ENCODE measurements around the gene HADHA. TPM values are rescaled to one million over a fixed set of nuclear protein-coding genes. Genes with fewer than 3 reads are reported as not detected.
A peak's percentile ranks its signal among the peaks of the same experiment; 100 is the strongest.

The HADHA gene
- total RNA-seq, 2 experiments from 2014 or later: 126 to 150 TPM

DNA sequence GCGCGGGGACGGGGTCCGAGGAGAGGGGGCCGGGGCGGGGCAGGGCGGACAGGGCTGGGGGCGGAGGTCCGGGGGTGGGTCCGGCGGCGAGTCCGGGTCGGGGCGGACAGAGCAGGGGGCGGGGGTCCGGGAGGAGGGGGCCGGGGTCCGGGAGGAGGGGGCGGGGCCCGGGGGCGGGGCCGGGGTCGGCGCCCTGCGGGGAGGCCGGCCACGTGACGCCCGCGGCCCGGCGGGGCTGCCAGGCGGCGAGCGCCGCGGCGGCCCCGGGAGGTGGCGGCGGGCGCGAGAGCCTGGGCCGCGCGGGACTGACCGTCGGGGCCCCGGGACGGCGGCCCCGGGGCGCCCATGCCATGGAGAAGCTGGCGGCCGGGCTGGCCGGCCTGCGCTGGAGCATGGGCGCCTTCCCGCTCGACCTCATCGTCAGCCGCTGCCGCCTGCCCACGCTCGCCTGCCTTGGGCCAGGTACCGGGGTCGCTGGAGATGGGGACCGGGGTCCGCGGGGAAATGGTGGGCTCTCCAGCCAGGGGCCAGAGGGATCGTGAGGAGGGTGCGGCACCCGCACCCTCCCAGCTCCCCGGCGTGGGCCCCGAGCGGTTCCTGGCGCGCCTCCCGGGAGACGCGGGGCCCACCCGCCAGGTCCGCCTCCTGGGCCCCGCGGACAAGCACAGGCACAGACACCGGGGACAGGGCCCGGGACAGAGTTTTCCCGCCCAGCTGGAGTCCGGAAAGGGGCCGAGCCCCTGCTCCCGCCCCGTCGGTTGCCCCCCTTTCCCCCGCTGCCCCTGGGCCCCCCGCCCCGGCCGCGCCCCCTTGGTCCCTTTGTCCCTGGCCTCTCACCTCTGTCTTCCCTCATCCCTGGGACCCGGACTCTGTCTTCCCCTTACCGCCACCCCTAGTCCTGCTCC is 71.3 kb downstream of the HADHA start, which contains the start of gene GAREM2:
TSS of gene GAREM2 (plus strand) at position 218 of the 905 bp plus-strand sequence. CDS start at position 351, 133 bp downstream.
- Histone ChIP-seq H3K4me1 (ENCODE audit: insufficient read depth, low read length, poor library complexity, severe bottlenecking) (no peaks in the 10 kb centered on the region), H3K4me3 (ENCODE audit: low read depth, low read length, poor library complexity, severe bottlenecking) (no peak within 1 kb of the TSS), H3K36me3 (ENCODE audit: insufficient read depth, low read length) (no peaks in the 10 kb centered on the region), H3K9me2 (ENCODE audit: insufficient read depth, low read length) (no peaks in the 10 kb centered on the region), H2AFZ (ENCODE audit: low read length) (no peak within 1 kb of the TSS), H3K79me2 (ENCODE audit: insufficient read depth, low read depth, low read length) (no peaks in the 10 kb centered on the region), H3K9me3 (ENCODE audit: low read length) (no peaks in the 10 kb centered on the region), H3K27ac (ENCODE audit: low read depth, low read length, poor library complexity, severe bottlenecking) (no peak within 1 kb of the TSS), H4K20me1 (ENCODE audit: insufficient read depth, low read length) (no peaks in the 10 kb centered on the region), H3K4me2 (ENCODE audit: low read length) (peak within 1 kb of the TSS; percentile 44; the same call in 1 of the 2 replicates)
- POLR2A ChIA-PET: no interaction called here
- no TSS peak for BruUV-seq (replicated peaks)
- intact Hi-C loops (cut with micrococcal nuclease; ENCODE audit: unreplicated experiment): no loop called here
- TF ChIP-seq, protein P1, sequence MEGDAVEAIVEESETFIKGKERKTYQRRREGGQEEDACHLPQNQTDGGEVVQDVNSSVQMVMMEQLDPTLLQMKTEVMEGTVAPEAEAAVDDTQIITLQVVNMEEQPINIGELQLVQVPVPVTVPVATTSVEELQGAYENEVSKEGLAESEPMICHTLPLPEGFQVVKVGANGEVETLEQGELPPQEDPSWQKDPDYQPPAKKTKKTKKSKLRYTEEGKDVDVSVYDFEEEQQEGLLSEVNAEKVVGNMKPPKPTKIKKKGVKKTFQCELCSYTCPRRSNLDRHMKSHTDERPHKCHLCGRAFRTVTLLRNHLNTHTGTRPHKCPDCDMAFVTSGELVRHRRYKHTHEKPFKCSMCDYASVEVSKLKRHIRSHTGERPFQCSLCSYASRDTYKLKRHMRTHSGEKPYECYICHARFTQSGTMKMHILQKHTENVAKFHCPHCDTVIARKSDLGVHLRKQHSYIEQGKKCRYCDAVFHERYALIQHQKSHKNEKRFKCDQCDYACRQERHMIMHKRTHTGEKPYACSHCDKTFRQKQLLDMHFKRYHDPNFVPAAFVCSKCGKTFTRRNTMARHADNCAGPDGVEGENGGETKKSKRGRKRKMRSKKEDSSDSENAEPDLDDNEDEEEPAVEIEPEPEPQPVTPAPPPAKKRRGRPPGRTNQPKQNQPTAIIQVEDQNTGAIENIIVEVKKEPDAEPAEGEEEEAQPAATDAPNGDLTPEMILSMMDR (conservative IDR thresholded peaks at IDR 0.05; ENCODE audit: low read length): no peak
- TF ChIP-seq EZH2phosphoT487 (IDR thresholded peaks at IDR 0.05; ENCODE audit: borderline replicate concordance, low read depth, low read length): no peak
- CTCF ChIA-PET (ENCODE audit: unreplicated experiment): interaction anchor here (0.5 kb wide), 1 partner anchor 9 kb away, joined by 3 read pairs; no protein-coding TSS in a partner anchor
- DNase-seq (ENCODE audit: low spot score): no peak

DNA sequence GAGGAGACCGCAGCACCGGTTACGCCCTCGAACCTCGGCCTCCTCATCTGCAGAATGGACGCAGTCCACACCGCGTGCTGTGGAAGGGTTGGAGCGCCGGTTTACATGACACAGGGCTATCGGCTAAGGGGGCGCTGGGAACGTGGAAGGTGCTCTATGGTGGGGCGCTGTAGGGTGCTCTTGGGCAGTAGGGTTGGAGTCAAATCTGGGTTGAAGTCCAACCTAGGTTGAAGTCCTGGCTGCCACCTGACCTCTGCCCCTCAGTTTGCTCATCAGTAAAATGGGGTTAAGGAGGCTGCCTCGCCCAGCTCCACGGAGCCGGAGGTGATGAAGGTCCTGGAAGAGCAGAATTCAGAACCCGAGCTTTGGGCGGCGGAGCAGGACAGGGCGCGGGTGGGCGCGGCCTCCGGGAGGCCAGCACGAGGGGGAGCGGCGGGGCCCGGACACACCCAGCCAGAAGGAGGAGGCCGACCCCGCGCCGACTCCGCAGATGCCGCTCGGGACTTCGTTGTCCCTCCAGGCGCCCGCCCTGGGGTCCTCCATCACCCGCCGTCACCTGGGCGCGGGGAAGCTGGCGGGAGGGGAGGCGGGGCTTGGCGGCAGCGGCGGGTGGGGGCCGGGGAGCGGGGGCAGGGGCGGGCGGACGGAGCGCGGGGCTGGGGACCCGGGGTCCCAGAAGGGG is 72.1 kb downstream of the HADHA start:
- H3K9me3 ChIP-seq (ENCODE audit: low read length): no peaks in the 10 kb centered on the region
- ChIA-PET CTCF (ENCODE audit: unreplicated experiment) (interaction anchor here (0.5 kb wide), 1 partner anchor 9 kb away, joined by 3 read pairs; no protein-coding TSS in a partner anchor), POLR2A (no interaction called here)
- H3K4me2 ChIP-seq (ENCODE audit: low read length): no peak overlapping the region
- H3K36me3 ChIP-seq (ENCODE audit: insufficient read depth, low read length): no peaks in the 10 kb centered on the region
- TF ChIP-seq EZH2phosphoT487 (IDR thresholded peaks at IDR 0.05; ENCODE audit: borderline replicate concordance, low read depth, low read length): no peak
- TF ChIP-seq, protein P1 (conservative IDR thresholded peaks at IDR 0.05; ENCODE audit: low read length): no peak
- H3K9me2 ChIP-seq (ENCODE audit: insufficient read depth, low read length): no peaks in the 10 kb centered on the region
- no peaks in the 10 kb centered on the region for H4K20me1 ChIP-seq (ENCODE audit: insufficient read depth, low read length)
- no peak overlapping the region for H2AFZ ChIP-seq (ENCODE audit: low read length)
- no peaks in the 10 kb centered on the region for H3K4me1 ChIP-seq (ENCODE audit: insufficient read depth, low read length, poor library complexity, severe bottlenecking)
- no peak overlapping the region for H3K4me3 ChIP-seq (ENCODE audit: low read depth, low read length, poor library complexity, severe bottlenecking)
- no peak for DNase-seq (ENCODE audit: low spot score)
- H3K79me2 ChIP-seq (ENCODE audit: insufficient read depth, low read depth, low read length): no peaks in the 10 kb centered on the region
- BruUV-seq (replicated peaks): no TSS peak
- H3K27ac ChIP-seq (ENCODE audit: low read depth, low read length, poor library complexity, severe bottlenecking): no peak overlapping the region
- intact Hi-C loops (cut with micrococcal nuclease; ENCODE audit: unreplicated experiment): no loop called here

All from OCI-LY7 (cell line).